GM23338 (cell line): Measurements from ENCODE around the gene SPIN2B. TPM values are rescaled to one million over a fixed set of nuclear protein-coding genes. Genes with fewer than 3 reads are reported as not detected.

ENCODE experiments used
- ATAC-seq: fragments of 200-7000 bp; cut with Tn5 transposase; 3 replicates; pipeline ENCODE4 v1.9.1; 2020
- DNase-seq: peaks from one replicate; pipeline ENCODE4 v3.0.0-alpha.2; 2015; ENCODE audit warnings: low spot score
- H2AFZ ChIP-seq: fragments of 200-600 bp; sonication (generic); 2 replicates; pipeline ENCODE4 v1.8.0; 2016; ENCODE audit warnings: antibody characterized with exemption, mild to moderate bottlenecking, moderate library complexity
- H3F3A ChIP-seq: fragments of 200-600 bp; sonication (generic); replicated peaks from 2 replicates; pipeline ENCODE4 v1.8.0; 2017; ENCODE audit warnings: antibody characterized with exemption, mixed run types, low read depth
- H3K27ac ChIP-seq: fragments of 200-600 bp; sonication (generic); 2 replicates; pipeline ENCODE4 v1.6.1; 2016; ENCODE audit warnings: low read depth
- H3K27me3 ChIP-seq: fragments of 200-600 bp; sonication (generic); 2 replicates; pipeline ENCODE4 v1.8.0; 2016; ENCODE audit warnings: mild to moderate bottlenecking, mixed run types, moderate library complexity; ENCODE audit not compliant: insufficient read depth
- H3K36me3 ChIP-seq: fragments of 200-600 bp; sonication (generic); 2 replicates; pipeline ENCODE4 v1.8.0; 2016; ENCODE audit warnings: mild to moderate bottlenecking; ENCODE audit not compliant: insufficient read depth
- H3K4me1 ChIP-seq: fragments of 200-600 bp; sonication (generic); 2 replicates; pipeline ENCODE4 v1.8.0; 2016; ENCODE audit warnings: mild to moderate bottlenecking, moderate library complexity; ENCODE audit not compliant: insufficient read depth
- H3K4me2 ChIP-seq: fragments of 200-600 bp; sonication (generic); 2 replicates; pipeline ENCODE4 v1.7.1; 2017; ENCODE audit warnings: mixed run types
- H3K4me3 ChIP-seq: fragments of 200-600 bp; sonication (generic); 2 replicates; pipeline ENCODE4 v1.6.1; 2016; ENCODE audit warnings: mixed run types
- H3K79me2 ChIP-seq: fragments of 200-600 bp; sonication (generic); replicated peaks from 2 replicates; pipeline ENCODE4 v1.8.0; 2017; ENCODE audit warnings: mild to moderate bottlenecking; ENCODE audit not compliant: insufficient read depth
- H3K9me2 ChIP-seq: fragments of 200-600 bp; sonication (generic); 2 replicates; pipeline ENCODE4 v1.8.0; 2017; ENCODE audit not compliant: insufficient read depth
- H4K20me1 ChIP-seq: fragments of 200-600 bp; sonication (generic); replicated peaks from 2 replicates; pipeline ENCODE4 v1.8.0; 2017; ENCODE audit warnings: mild to moderate bottlenecking; ENCODE audit not compliant: insufficient read depth
- H3K27ac Mint-ChIP-seq: 2 replicates; pipeline ENCODE4 v1.8.0; 2020; ENCODE audit warnings: inconsistent platforms, mild to moderate bottlenecking, moderate library complexity, mixed read lengths
- H3K27me3 Mint-ChIP-seq: 3 replicates; pipeline ENCODE4 v1.8.0; 2022; ENCODE audit warnings: low read depth, mild to moderate bottlenecking, moderate library complexity, mixed read lengths, inconsistent platforms; ENCODE audit not compliant: insufficient read depth, poor library complexity
- H3K36me3 Mint-ChIP-seq: 3 replicates; pipeline ENCODE4 v1.8.0; 2021; ENCODE audit warnings: low read depth, mild to moderate bottlenecking, inconsistent platforms, moderate library complexity, mixed read lengths
- H3K4me1 Mint-ChIP-seq: 3 replicates; pipeline ENCODE4 v1.8.0; 2020; ENCODE audit warnings: mild to moderate bottlenecking, inconsistent platforms, mixed read lengths
- H3K4me3 Mint-ChIP-seq: 3 replicates; pipeline ENCODE4 v1.8.0; 2021; ENCODE audit warnings: moderate library complexity, mild to moderate bottlenecking, inconsistent platforms, mixed read lengths
- H3K9me3 Mint-ChIP-seq: 3 replicates; pipeline ENCODE4 v1.8.0; 2020; ENCODE audit warnings: moderate library complexity, mild to moderate bottlenecking, inconsistent platforms, mixed read lengths
- CREB1 ChIP-seq: fragments of 250-450 bp; sonication (Bioruptor Pico); IDR thresholded peaks from 2 replicates; pipeline ENCODE4 v1.5.0; 2020; ENCODE audit warnings: low read depth, mild to moderate bottlenecking, moderate library complexity
- EZH2 ChIP-seq: fragments of 200-600 bp; sonication (generic); IDR thresholded peaks from one replicate; pipeline ENCODE4 v1.8.0; 2017; ENCODE audit warnings: antibody characterized with exemption, mild to moderate bottlenecking, low read depth; ENCODE audit not compliant: unreplicated experiment
- POLR2AphosphoS5 ChIP-seq: IDR thresholded peaks from 2 replicates; pipeline ENCODE4 v1.6.1; 2016; ENCODE audit warnings: antibody characterized with exemption, low read depth
- ZNF114 ChIP-seq: fragments of 250-450 bp; sonication (Bioruptor Pico); IDR thresholded peaks from 2 replicates; pipeline ENCODE4 v1.5.0; 2020; ENCODE audit warnings: mild to moderate bottlenecking, moderate library complexity
- ZNF331 ChIP-seq: fragments of 250-450 bp; sonication (Bioruptor Pico); IDR thresholded peaks from 2 replicates; pipeline ENCODE4 v1.5.0; 2020; ENCODE audit warnings: low read depth, mild to moderate bottlenecking, moderate library complexity
- polyA plus RNA-seq: library from polyadenylated mRNA; unstranded; fragments of >200 nt; fragmentation: Nextera tagmentation; extraction: Ambion mirVana; gene quantifications from 2 replicates; pipeline ENCODE4 v1.2.1, GENCODE V29; 2016
- total RNA-seq: library from RNA; depleted of rRNA; stranded (reverse); fragments of >200 nt; shearing (Covaris generic); gene quantifications from 2 replicates; pipeline ENCODE4 v1.2.3, GENCODE V29; 2014
- TF ChIP-seq, protein P1 (sequence below): IDR thresholded peaks from 2 replicates; pipeline ENCODE4 v1.6.1; 2016; ENCODE audit warnings: antibody characterized with exemption
- TF ChIP-seq, protein P2 (sequence below), 2 experiments: fragments of 200-600 bp in 1 of 2; sonication (generic) in 1 of 2; conservative IDR thresholded peaks; 2 replicates each; pipeline versions ENCODE4 v1.5.1 to v1.6.1; 2016 to 2017; ENCODE audit warnings: antibody characterized with exemption in 2 of 2, low read depth in 2 of 2, mild to moderate bottlenecking in 2 of 2, moderate library complexity in 1 of 2
- TF ChIP-seq, protein P3 (sequence below): IDR thresholded peaks from one replicate; pipeline ENCODE4 v1.6.1; 2018; ENCODE audit warnings: antibody characterized with exemption; ENCODE audit not compliant: unreplicated experiment

SPIN2B gene
- total and polyA plus RNA-seq, 2 experiments from 2014 or later: 7.9 to 12.6 TPM

DNA sequence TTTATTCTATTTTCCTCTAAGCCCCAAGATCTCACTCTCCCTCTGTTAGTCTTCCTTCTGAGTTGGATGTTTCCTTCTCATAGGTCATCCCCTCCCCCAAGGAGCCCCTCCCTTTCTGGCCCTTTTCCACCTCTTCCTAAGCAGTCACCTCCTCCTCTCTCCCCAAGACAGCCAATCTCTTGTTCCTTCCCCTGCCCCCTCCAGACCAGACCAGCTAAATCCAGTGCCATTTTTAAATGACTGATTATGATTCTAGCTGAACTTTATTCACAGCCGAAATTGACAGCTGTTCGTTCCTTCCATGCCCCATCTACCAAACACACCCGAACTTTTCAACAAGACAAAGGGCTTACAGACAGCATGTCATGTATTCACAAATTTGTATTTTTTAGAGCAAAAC lies 13.9 kb upstream of the SPIN2B start (continued):
- TF ChIP-seq EZH2: no peak
- TF ChIP-seq ZNF114 (CRISPR knock-in tag): no peak

DNA sequence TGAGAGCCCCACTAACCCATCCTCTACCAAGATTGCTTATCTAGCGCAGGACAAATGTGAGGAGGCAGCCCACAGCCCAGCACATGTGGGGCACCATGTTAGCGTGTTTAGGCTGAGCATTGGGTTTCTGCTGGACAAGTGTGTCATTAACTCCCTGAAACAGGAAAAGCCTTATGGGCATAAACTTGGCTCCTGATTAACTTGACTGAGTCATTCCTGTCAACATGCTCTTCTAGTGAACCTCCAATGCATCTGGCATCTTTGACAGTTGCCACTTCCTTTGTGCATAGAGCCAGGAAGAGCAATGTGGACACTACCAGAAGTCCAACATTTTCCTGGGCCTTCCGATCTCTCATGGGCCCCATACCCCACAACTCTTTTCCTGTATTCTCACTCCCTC lies 13.4 kb upstream of the SPIN2B start:
- no peak overlapping the region for H3K4me2 ChIP-seq
- Mint-ChIP-seq H3K4me3 (no peak overlapping the region), H3K27me3 (no peaks in the 10 kb centered on the region), H3K36me3 (peaks cover 12% of the 10 kb centered on the region), H3K4me1 (peaks cover 16% of the 10 kb centered on the region), H3K27ac (no peak overlapping the region), H3K9me3 (no peaks in the 10 kb centered on the region; the same call in 2 of the 3 replicates)
- no peaks in the 10 kb centered on the region for H3F3A ChIP-seq
- H2AFZ ChIP-seq: no peak overlapping the region
- no peaks in the 10 kb centered on the region for H3K27me3 ChIP-seq
- no peak for DNase-seq
- no peak overlapping the region for H3K27ac ChIP-seq
- no peaks in the 10 kb centered on the region for H3K79me2 ChIP-seq
- H3K36me3 ChIP-seq: no peaks in the 10 kb centered on the region
- TF ChIP-seq, protein P1, sequence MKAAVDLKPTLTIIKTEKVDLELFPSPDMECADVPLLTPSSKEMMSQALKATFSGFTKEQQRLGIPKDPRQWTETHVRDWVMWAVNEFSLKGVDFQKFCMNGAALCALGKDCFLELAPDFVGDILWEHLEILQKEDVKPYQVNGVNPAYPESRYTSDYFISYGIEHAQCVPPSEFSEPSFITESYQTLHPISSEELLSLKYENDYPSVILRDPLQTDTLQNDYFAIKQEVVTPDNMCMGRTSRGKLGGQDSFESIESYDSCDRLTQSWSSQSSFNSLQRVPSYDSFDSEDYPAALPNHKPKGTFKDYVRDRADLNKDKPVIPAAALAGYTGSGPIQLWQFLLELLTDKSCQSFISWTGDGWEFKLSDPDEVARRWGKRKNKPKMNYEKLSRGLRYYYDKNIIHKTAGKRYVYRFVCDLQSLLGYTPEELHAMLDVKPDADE: no peak
- TF ChIP-seq EZH2: no peak
- no peak for TF ChIP-seq CREB1 (CRISPR knock-in tag)
- no peak for TF ChIP-seq ZNF331 (CRISPR knock-in tag)
- TF ChIP-seq ZNF114 (CRISPR knock-in tag): no peak
- no peak for ATAC-seq
- no peaks in the 10 kb centered on the region for H4K20me1 ChIP-seq
- no peak overlapping the region for H3K4me3 ChIP-seq
- H3K4me1 ChIP-seq: peaks cover 4% of the 10 kb centered on the region; the same call in 1 of the 2 replicates
- no peaks in the 10 kb centered on the region for H3K9me2 ChIP-seq

DNA sequence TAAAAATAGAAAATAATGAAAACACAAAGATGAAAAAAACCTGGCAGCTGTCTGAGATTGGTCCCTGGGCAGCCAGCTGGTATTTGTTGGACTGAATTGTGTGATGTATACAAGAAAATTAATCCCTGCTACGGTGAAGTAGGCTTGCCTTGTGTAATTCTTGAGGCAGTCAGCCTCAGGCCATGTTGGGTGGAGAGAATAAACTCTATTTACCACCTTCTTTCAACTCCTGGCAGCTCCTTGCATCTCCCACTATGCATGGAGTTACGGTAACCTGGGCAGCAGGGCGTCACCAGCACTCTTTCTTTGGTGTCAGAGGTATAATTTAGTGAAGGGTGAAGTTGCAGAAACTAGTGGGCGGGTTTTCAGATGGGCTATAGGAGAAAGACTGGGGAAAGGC lies 12.4 kb upstream of the SPIN2B start:
- Histone ChIP-seq H3K27ac (no peak overlapping the region), H3K36me3 (no peaks in the 10 kb centered on the region), H3K27me3 (no peaks in the 10 kb centered on the region), H3K79me2 (no peaks in the 10 kb centered on the region), H3K4me1 (peaks cover 4% of the 10 kb centered on the region; the same call in 1 of the 2 replicates), H4K20me1 (no peaks in the 10 kb centered on the region), H3K4me3 (no peak overlapping the region), H3K9me2 (no peaks in the 10 kb centered on the region), H2AFZ (no peak overlapping the region), H3K4me2 (no peak overlapping the region), H3F3A (no peaks in the 10 kb centered on the region)
- no peak overlapping the region for H3K27ac Mint-ChIP-seq
- H3K9me3 Mint-ChIP-seq: no peaks in the 10 kb centered on the region; the same call in 2 of the 3 replicates
- H3K27me3 Mint-ChIP-seq: no peaks in the 10 kb centered on the region
- peaks cover 12% of the 10 kb centered on the region for H3K4me1 Mint-ChIP-seq
- H3K4me3 Mint-ChIP-seq: no peak overlapping the region
- ATAC-seq (no peak), DNase-seq (no peak)
- H3K36me3 Mint-ChIP-seq: peaks cover 12% of the 10 kb centered on the region
- TF ChIP-seq, protein P2, sequence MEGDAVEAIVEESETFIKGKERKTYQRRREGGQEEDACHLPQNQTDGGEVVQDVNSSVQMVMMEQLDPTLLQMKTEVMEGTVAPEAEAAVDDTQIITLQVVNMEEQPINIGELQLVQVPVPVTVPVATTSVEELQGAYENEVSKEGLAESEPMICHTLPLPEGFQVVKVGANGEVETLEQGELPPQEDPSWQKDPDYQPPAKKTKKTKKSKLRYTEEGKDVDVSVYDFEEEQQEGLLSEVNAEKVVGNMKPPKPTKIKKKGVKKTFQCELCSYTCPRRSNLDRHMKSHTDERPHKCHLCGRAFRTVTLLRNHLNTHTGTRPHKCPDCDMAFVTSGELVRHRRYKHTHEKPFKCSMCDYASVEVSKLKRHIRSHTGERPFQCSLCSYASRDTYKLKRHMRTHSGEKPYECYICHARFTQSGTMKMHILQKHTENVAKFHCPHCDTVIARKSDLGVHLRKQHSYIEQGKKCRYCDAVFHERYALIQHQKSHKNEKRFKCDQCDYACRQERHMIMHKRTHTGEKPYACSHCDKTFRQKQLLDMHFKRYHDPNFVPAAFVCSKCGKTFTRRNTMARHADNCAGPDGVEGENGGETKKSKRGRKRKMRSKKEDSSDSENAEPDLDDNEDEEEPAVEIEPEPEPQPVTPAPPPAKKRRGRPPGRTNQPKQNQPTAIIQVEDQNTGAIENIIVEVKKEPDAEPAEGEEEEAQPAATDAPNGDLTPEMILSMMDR (conservative IDR thresholded peaks at IDR 0.05; ENCODE audit: low read depth in 2 of 2): no peak
- no peak for TF ChIP-seq POLR2AphosphoS5
- TF ChIP-seq, protein P3, sequence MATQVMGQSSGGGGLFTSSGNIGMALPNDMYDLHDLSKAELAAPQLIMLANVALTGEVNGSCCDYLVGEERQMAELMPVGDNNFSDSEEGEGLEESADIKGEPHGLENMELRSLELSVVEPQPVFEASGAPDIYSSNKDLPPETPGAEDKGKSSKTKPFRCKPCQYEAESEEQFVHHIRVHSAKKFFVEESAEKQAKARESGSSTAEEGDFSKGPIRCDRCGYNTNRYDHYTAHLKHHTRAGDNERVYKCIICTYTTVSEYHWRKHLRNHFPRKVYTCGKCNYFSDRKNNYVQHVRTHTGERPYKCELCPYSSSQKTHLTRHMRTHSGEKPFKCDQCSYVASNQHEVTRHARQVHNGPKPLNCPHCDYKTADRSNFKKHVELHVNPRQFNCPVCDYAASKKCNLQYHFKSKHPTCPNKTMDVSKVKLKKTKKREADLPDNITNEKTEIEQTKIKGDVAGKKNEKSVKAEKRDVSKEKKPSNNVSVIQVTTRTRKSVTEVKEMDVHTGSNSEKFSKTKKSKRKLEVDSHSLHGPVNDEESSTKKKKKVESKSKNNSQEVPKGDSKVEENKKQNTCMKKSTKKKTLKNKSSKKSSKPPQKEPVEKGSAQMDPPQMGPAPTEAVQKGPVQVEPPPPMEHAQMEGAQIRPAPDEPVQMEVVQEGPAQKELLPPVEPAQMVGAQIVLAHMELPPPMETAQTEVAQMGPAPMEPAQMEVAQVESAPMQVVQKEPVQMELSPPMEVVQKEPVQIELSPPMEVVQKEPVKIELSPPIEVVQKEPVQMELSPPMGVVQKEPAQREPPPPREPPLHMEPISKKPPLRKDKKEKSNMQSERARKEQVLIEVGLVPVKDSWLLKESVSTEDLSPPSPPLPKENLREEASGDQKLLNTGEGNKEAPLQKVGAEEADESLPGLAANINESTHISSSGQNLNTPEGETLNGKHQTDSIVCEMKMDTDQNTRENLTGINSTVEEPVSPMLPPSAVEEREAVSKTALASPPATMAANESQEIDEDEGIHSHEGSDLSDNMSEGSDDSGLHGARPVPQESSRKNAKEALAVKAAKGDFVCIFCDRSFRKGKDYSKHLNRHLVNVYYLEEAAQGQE: no peak
